Sigmoid colon (tissue), 4 donors: ENCODE measurements around the gene GRID1.

Experiments used
- EP300 ChIP-seq, 4 donors: sonication (generic); formaldehyde crosslinking; IDR thresholded peaks; one replicate each; pipeline ENCODE4 v1.6.1; 2017; ENCODE audit warnings: antibody characterized with exemption in 4 of 4
- POLR2A ChIP-seq, 2 donors: fragments of 450-650 bp; IDR thresholded peaks; one replicate each; pipeline ENCODE4 v1.6.1; 2016; ENCODE audit warnings: antibody characterized with exemption in 2 of 2, mild to moderate bottlenecking in 2 of 2, moderate library complexity in 2 of 2
- POLR2AphosphoS5 ChIP-seq, 4 donors: sonication (generic); formaldehyde crosslinking; IDR thresholded peaks; one replicate each; pipeline ENCODE4 v1.6.1; 2017; ENCODE audit warnings: antibody characterized with exemption in 4 of 4
- TF ChIP-seq, protein P1 (sequence below), 4 experiments: fragments of 450-650 bp in 3 of 4; fragments of 200-600 bp in 1 of 4; IDR thresholded peaks; one replicate each; pipeline ENCODE4 v1.5.1; 2016 to 2019; ENCODE audit warnings: antibody characterized with exemption in 4 of 4, mild to moderate bottlenecking in 3 of 4, moderate library complexity in 2 of 4

DNA sequence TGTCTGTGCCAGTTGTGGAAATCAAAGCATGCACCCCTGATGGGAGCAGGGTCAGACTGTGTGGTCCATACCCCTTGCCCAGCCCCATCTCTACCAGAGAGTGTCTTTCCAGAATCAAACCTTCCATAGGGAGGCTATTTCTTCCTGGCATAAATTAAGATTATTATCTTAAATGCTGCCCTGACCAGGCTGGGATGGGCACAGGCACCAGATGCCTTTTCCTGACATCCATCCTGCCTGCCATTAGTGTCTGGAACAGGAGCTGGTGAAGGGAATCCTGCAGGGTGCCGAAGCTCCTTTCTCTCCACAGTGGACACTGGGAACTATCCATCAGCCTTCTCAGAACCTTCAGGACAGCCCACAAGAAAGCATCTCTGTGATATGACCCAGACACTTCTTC lies 296.3 kb downstream of the GRID1 start:
- TF ChIP-seq POLR2AphosphoS5 (IDR thresholded peaks at IDR 0.05) (no peak), EP300 (IDR thresholded peaks at IDR 0.05) (no peak), POLR2A (IDR thresholded peaks at IDR 0.05) (no peak)
- TF ChIP-seq, protein P1, sequence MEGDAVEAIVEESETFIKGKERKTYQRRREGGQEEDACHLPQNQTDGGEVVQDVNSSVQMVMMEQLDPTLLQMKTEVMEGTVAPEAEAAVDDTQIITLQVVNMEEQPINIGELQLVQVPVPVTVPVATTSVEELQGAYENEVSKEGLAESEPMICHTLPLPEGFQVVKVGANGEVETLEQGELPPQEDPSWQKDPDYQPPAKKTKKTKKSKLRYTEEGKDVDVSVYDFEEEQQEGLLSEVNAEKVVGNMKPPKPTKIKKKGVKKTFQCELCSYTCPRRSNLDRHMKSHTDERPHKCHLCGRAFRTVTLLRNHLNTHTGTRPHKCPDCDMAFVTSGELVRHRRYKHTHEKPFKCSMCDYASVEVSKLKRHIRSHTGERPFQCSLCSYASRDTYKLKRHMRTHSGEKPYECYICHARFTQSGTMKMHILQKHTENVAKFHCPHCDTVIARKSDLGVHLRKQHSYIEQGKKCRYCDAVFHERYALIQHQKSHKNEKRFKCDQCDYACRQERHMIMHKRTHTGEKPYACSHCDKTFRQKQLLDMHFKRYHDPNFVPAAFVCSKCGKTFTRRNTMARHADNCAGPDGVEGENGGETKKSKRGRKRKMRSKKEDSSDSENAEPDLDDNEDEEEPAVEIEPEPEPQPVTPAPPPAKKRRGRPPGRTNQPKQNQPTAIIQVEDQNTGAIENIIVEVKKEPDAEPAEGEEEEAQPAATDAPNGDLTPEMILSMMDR (IDR thresholded peaks at IDR 0.05) = no peak
